Measurements from ENCODE around the gene FHAD1.

GRCh38 chr1:15435239-15436077 is 188.4 kb downstream of the FHAD1 start:
- TF ChIP-seq CTCF (IDR thresholded peaks at IDR 0.05; ENCODE audit: low read length), result no peak
- TF ChIP-seq EZH2 (IDR thresholded peaks at IDR 0.05; ENCODE audit: borderline replicate concordance, low read length), result no peak

Data from OCI-LY1 (cell line).